ENCODE measurements around the gene HDAC10. TPM values are rescaled to one million over a fixed set of nuclear protein-coding genes. Genes with fewer than 3 reads are reported as not detected.

HDAC10 gene
- total RNA-seq, 6 donors from 2014 or later: 33.0 to 202 (median 53.1) TPM

DNA sequence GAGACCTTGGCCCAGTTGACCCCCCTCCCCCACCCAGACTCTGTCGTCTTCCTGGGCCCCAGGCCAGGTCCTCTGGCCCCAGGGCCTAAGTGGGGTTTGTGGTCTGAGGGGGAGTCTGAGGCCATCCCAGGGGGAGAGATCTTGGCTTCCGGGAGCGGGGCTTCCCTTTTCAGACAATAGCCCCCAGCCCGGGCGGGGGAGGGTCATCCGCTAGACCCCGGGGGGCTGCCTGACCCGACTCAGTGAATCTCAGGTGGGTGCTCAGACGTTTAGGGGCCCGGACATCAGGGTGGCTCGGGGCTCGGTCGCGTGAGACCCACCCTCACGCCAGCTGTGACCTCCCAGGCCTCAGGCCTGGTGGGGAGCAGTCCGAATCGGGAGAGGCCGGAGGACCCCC lies 18.5 kb upstream of the HDAC10 start:
- no peak for DNase-seq
- Histone ChIP-seq H3K4me3 (peak overlapping the region; percentile 38 to 65 (median 54)), H3K4me1 (peaks cover 50 to 59% (median 53%) of the 10 kb centered on the region in 4 donors), H3K36me3 (peaks cover 0 to 2% (median 0%) of the 10 kb centered on the region in 4 donors), H3K9me3 (no peaks in the 10 kb centered on the region), H3K27me3 (peaks cover 0 to 10% (median 2%) of the 10 kb centered on the region in 4 donors), H3K27ac (peak overlapping the region; percentile 50 to 83 (median 72))
- TF ChIP-seq POLR2AphosphoS5 (IDR thresholded peaks at IDR 0.05) (no peak), EP300 (IDR thresholded peaks at IDR 0.05) (no peak), POLR2A (IDR thresholded peaks at IDR 0.05) (no peak), CTCF (IDR thresholded peaks at IDR 0.05) (no peak)
- ATAC-seq (ENCODE audit: low FRiP score in 2 of 2): no peak
- WGBS, 2 donors: 0 to 16% methylated on average over 1 to 14 of the region's 18 CpGs

- peaks cover 50 to 59% (median 53%) of the 10 kb centered on the region in 4 donors for H3K4me1 ChIP-seq
- H3K36me3 ChIP-seq: no peaks in the 10 kb centered on the region
- H3K4me3 ChIP-seq: no peak overlapping the region
- H3K27ac ChIP-seq: peak overlapping the region in 1 of 4 donors; percentile 83
- peaks cover 0 to 10% (median 2%) of the 10 kb centered on the region in 4 donors for H3K27me3 ChIP-seq
- DNase-seq (peak in 1 of 2 donors; percentile 51), ATAC-seq (ENCODE audit: low FRiP score in 2 of 2) (no peak)
- 35 to 54% methylated on average over 9 of the region's 9 CpGs for WGBS, 2 donors
- TF ChIP-seq CTCF (IDR thresholded peaks at IDR 0.05) (no peak), POLR2AphosphoS5 (IDR thresholded peaks at IDR 0.05) (no peak), EP300 (IDR thresholded peaks at IDR 0.05) (no peak), POLR2A (IDR thresholded peaks at IDR 0.05) (no peak)
- no peaks in the 10 kb centered on the region for H3K9me3 ChIP-seq
Measured at GRCh38 chr22:50268655-50269113, 17.6 kb upstream of the HDAC10 start.

- DNase-seq (peak; percentile 51 to 93), ATAC-seq (ENCODE audit: low FRiP score in 2 of 2) (peak in 1 of 2 donors; percentile 66)
- no peaks in the 10 kb centered on the region for H3K36me3 ChIP-seq
- H3K4me1 ChIP-seq: peaks cover 50 to 66% (median 53%) of the 10 kb centered on the region in 4 donors
- H3K4me3 ChIP-seq: peak overlapping the region in 3 of 4 donors; percentile 20 to 43 (median 37)
- H3K27me3 ChIP-seq: peaks cover 0 to 10% (median 2%) of the 10 kb centered on the region in 4 donors
- no peak for TF ChIP-seq POLR2A (IDR thresholded peaks at IDR 0.05)
- peak in 2 of 6 experiments; percentile 18 to 46 for TF ChIP-seq CTCF (IDR thresholded peaks at IDR 0.05)
- TF ChIP-seq EP300 (IDR thresholded peaks at IDR 0.05): no peak
- TF ChIP-seq POLR2AphosphoS5 (IDR thresholded peaks at IDR 0.05): no peak
- no peaks in the 10 kb centered on the region for H3K9me3 ChIP-seq
- no peak overlapping the region for H3K27ac ChIP-seq
- 18% methylated on average over 20 of the region's 75 CpGs; no CpG with 5 or more reads in 1 of the 2 donors for WGBS, 2 donors
Measured at GRCh38 chr22:50267591-50268390, 16.7 kb upstream of the HDAC10 start.

- TF ChIP-seq POLR2AphosphoS5 (IDR thresholded peaks at IDR 0.05) (no peak), EP300 (IDR thresholded peaks at IDR 0.05) (no peak), CTCF (IDR thresholded peaks at IDR 0.05) (no peak), POLR2A (IDR thresholded peaks at IDR 0.05) (no peak)
- H3K27ac ChIP-seq: no peak overlapping the region
- no peak for DNase-seq
- peaks cover 0 to 18% (median 4%) of the 10 kb centered on the region in 4 donors for H3K27me3 ChIP-seq
- H3K9me3 ChIP-seq: no peaks in the 10 kb centered on the region
- peak overlapping the region in 3 of 4 donors; percentile 20 to 43 (median 37) for H3K4me3 ChIP-seq
- peaks cover 49 to 66% (median 54%) of the 10 kb centered on the region in 4 donors for H3K4me1 ChIP-seq
- no peaks in the 10 kb centered on the region for H3K36me3 ChIP-seq
- 76 to 87% methylated on average over 12 to 29 of the region's 37 CpGs for WGBS, 2 donors
- no peak for ATAC-seq (ENCODE audit: low FRiP score in 2 of 2)
Measured at GRCh38 chr22:50266994-50267393, 15.9 kb upstream of the HDAC10 start.
